DLD1 (cell line): ENCODE measurements around the gene MYBPC1.
"Not testable (repeated sequence)": the region's sequence is repeated elsewhere in the genome, so short reads cannot be mapped to it uniquely, and the experiment has no call there.

Source experiments
- in situ Hi-C: cut with HindIII; loops from 2 replicates; pipeline ENCODE4 v1.10.0; 2017; ENCODE audit warnings: low sequenced_read_pairs

Gene MYBPC1

DNA sequence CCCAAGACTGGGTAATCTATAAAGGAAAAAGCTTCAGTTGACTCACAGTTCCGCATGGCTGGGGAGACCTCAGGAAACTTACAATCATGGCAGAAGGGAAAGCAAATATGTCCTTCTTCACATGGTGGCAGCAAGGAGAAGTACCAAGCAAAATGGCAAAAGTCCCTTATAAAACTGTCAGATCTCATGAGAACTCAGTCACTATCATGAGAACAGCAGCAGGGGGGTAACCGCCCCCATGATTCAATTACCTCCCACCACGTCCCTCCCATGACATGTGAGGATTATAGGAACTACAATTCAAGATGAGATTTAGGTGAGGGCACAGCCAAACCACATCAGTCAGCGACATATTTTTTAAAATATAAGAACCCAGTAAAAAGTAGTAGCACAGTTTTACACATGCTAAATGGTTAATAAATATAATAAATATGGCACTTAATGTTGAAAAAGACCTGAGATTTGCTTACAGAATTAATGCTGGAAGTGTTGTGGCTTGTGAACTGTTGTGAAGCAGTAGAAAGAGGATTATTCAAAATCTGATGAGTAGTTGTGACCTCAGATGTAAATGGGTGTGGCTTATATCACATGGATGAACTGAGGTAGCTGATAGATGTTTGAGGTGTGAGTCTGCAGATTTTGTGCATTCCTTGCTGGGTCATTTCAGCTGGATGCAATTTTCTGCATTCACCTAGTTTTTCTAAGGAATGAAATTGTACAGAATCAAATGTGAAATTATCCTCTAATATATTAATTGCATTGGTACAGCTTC, 55.8 kb downstream of the MYBPC1 start:
- in situ Hi-C loops, result no loop called here

DNA sequence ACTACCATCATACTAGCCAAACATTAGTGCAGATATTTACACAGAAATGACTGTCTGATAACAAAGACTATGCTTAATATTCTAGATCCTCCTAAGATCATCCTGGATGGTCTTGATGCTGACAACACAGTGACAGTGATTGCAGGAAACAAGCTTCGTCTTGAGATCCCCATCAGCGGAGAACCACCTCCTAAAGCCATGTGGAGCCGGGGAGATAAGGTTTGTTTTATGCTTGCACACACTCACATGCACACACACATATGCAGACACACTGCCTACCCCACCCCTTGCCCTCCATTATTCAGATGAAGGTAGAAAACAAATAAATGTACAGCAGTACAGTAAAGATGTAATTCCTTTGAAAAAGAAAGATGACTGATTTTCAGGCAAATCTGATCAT, 58.3 kb downstream of the MYBPC1 start:
- in situ Hi-C loops, result no loop called here

DNA sequence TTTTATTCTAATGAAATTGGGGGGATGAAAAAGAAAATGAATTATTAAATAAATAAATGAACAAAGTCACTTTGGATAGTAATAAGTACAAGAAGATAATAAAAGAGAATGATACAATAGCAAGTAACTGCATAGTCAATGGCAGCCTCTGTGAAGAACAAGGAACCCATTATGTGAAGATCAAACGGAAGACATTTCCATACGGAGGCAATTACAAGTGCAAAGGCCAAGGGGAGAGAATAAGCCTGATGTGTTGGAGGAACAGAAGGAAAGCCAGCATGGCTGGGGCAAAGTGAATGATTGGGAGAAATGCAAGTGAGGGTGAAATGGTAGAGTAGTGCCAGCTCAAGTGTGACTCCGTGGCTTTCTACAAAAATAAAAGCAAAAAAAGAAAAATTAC, 58.7 kb downstream of the MYBPC1 start:
- in situ Hi-C loops, result no loop called here

DNA sequence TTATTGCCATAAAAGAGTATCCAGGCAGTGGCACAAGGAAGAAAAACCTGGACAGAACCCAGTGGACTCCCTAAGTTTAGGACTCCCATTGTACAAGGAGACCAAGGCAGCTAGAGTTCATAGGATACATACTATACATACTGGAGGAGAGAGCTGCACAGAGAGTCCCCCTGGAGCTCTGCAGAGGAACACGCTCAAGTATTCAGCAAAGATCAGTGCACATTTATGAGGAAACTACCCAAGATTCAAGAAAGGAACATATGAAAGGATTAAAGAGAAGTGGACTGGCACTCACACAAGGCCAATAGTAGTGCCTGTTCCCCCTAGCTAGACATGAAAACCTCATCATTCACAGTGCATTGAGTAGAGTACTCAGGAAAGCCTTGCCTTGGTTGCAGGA, 59.7 kb downstream of the MYBPC1 start:
- in situ Hi-C loops, result no loop called here

DNA sequence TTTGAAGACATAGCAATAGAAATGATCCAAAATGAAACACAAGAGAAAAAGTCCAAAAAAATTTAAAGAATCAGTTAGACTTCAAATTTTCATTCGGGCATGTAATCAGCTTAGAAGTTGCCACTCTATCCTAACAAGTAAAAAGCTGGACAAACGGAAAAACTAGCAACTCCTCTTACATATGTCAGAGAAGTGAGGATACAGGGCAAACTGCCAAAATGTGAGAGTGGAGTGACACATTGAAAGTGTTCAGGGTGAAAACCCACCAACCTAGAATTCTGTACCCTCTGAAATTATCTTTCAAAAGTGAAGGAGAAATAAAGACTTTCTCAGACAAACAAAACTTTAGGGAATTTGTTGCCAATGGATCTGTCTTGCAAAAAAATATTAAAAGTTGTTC, 60.6 kb downstream of the MYBPC1 start:
- in situ Hi-C loops, result no loop called here

DNA sequence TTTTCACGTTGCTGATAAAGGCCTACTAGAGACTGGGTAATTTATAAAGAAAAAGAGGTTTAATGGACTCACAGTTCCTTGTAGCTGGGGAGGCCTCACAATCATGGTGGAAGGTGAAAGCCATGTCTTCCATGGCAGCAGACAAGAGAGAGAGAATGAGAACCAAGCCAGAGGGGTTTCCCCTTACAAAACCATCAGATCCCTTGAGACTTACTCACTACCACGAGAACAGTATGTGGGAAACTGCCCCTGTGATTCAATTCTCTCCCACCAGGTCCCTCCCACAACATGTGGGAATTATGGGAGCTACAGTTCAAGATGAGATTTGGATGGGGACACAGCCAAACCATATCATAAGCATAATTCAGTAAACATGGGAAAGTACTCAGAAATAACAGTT, 65.9 kb downstream of the MYBPC1 start:
- in situ Hi-C loops, result not testable (repeated sequence)

DNA sequence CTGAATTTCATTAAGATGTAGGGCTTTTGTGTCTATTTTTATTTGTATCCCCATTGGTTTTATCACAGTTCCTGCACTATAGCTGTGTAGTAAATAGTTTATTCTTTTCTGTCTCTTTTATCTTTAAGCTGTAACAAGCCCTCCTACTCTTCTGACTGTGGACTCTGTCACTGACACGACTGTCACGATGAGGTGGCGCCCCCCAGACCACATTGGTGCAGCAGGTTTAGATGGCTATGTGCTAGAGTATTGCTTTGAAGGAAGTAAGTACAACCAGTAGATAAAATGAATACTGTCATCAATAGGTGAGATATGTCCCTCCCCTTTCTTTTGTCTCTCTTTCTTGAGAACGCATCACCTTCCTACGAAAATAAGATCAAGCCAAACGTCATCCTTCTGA, 68.5 kb downstream of the MYBPC1 start:
- in situ Hi-C loops, result no loop called here

DNA sequence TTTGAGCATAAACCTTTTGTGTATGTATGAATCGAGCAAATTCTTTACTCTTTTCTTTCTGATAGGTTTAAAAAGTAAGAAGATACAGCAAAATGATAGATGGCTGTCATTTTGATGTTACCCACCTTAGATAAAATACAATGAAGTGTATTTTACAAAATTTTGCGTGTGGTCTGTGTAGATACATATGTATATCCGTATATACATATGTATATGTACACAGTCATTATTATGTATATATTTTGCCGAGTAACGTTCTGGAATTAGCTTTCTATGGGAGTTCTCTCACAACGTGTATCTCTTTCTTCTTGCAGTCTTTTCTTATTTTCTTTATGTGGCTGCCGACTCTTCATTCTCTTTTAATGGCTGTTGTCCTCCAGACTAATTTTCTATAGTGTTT, 70.2 kb downstream of the MYBPC1 start:
- in situ Hi-C loops, result no loop called here

DNA sequence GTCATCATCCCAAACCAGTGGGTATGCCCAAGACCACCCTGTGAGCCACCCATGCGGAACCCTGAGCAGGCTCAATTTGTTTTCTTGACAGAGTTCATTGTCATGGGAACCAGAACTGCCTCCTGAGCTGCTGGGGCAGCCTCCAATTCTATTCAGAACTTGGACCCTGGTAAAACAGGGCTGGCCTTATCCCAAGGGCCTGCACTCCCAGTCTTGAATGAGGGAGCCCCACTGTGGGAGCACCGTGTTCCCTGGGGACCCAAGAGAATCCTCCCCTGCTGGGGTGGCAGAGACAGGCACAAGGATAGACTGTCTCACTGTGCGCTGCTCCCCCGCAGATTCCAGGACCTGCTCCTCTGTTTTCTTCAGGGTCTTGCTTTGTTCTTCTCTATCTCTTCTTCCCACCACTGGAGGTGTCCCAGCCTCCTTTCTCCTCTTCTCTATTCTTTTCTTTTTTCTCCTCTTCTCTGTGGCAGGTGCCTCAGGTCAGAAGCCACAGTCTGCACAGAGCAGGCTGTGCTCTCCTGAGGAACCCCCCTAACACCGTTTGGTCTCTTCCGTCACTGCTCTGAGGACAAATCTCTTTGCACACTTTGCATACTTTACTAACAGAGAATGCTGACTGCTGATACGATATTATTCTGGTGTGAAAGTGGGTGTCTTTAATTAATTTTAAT, 71.4 kb downstream of the MYBPC1 start:
- in situ Hi-C loops, result no loop called here

DNA sequence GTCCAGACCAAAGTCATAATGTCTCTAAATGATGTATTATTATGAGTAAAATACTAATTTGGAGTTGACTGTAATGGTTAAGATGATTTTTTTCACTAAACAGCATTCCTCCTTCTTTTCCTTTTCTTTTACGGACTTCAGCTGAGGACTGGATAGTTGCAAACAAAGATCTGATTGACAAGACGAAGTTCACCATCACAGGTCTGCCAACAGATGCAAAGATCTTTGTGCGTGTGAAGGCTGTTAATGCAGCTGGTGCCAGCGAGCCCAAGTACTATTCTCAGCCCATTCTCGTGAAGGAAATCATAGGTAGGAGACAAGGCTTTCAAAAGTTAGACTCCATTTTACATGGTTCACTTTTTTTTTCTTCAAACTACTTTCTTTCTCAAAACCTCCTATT, 72.8 kb downstream of the MYBPC1 start:
- in situ Hi-C loops, result no loop called here

DNA sequence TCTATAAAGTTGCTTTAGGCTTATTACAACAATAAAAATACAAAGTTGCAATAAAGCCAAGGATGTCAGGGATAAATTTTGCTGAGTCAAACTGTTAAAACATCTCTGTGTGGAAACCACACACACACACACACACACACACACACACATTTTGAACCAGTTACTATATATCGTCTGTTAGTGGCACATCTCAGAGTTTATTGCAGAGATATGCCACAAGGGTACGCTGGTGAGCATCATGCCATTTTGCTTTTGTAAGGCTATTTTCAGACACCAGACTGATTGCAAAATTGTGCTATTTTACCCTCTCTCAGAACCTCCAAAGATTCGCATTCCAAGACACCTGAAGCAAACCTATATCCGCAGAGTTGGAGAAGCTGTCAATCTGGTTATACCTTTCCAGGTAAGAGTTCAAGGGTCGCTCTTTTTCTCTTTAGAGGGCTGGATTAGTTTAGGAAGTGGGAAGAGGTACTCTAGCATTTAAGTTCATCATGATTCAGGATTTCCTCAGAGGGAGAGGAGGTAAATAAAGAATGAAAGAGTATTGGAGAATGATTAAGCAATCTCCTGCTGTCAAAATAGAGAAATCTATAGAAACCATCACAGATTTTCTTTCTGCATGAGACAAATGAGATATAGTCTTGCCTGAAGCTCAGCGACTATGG, 75.4 kb downstream of the MYBPC1 start:
- in situ Hi-C loops, result no loop called here

DNA sequence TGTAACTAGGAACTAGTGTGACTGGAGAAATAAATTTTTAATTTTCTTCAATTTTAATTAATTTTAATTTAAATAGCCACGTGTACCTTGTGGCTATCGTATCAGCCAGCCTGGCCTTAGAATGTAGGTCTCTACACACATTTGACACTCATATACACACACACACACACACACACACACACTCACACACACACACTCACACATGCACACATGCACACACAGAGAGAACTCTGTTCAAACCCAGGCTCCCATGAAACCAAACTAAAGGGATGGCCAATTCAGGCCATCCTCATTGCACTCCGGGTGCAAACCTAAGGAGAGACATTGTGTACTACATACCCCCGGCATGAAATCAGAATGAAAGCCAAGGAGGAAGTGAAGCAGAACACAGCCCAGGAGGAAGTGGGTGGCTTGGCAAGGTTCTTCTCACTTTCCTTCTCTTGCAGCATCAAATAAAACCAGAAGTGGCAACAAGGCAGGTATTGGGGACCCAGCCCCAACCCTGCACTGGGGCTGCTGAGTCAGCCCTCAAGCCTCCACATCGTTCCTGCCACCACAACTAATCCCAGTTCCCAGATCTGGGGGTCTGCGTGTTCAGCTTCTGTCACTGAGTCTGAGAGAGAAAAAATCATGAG, 76.5 kb downstream of the MYBPC1 start:
- in situ Hi-C loops, result no loop called here

DNA sequence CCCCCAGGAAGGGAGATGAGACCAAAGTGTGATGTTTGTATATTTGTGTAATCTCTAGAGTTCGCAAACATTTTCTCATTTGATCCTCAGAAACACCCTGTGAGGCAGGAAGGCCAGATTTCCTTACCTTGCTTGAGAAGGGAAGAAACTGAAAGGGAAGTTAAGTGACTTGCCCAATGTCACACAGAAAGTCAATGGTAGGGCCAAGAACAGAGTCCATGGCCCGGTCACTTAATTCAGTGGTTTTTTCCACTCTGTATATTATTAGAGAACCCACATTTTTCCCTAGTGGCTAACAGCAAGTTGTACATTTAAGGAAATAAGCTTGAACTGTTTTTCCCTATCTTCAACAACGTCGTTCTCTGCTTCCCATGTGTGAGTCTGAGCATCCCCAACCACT, 77.1 kb downstream of the MYBPC1 start:
- in situ Hi-C loops, result no loop called here

DNA sequence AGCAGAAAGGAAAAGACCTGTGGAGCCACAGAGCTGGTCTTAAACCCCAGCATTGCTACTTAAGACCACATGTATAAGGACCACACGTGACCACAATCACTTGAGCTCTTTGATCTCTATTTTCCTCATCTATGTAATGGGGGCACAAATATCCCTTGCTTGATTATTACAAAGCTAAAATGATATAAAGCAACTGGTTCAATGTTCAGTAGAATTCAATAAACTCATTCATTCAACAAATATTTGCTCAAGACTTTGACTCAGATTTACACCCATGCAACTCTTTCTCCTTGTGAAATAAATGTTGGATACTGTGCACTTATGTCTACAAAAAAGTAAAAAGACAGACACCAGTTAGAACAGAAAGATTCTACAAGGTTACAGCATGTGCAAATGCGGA, 80.8 kb downstream of the MYBPC1 start:
- in situ Hi-C loops, result no loop called here

DNA sequence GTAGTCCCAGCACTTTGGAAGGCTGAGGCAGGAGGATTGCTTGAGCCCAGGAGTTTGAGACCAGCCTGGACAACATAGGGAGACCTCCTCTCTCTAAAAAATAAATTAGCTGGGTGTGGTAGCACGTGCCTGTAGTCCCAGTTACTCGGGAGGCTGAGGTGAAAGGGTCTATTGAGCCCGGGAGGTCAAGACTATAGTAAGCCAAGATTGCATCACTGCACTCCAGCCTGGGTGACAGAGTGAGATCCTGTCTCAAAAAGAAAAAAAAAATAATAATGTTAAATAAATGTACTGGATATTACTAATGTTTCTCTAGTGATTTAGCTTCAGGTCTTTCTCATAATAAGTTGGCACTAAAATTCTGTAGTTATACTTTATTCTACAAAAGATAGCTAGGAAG, 81.7 kb downstream of the MYBPC1 start:
- in situ Hi-C loops, result not testable (repeated sequence)

DNA sequence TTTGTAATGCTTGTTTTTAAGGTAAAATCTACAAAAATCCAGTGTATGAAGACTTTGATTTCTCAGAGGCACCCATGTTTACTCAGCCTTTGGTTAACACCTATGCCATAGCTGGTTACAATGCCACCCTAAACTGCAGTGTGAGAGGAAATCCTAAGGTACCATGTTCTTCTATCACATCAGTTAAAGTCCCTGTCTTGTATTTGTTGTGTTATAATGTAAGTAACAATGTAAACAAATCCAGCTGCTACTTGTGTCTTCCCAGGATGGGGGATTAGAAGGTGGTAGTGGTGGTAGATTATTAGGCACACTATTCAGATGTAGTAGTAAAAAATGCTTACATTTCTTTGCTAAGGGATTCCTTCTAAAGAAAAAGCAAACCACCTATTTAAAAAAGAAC, 83.3 kb downstream of the MYBPC1 start:
- in situ Hi-C loops, result no loop called here

DNA sequence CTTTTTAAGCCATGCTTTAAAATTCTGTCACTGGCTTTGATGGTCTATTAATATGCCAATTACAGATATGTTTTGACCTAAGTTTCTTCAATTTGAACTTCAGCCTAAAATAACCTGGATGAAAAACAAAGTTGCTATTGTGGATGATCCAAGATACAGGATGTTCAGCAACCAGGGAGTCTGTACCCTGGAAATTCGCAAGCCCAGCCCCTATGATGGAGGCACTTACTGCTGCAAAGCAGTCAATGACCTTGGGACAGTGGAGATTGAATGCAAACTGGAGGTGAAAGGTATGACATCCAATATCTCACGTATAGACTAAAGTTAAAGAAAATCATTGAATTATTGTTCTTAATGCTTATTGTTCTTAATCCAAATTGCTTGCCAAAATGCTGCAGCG, 85.5 kb downstream of the MYBPC1 start:
- in situ Hi-C loops, result no loop called here

DNA sequence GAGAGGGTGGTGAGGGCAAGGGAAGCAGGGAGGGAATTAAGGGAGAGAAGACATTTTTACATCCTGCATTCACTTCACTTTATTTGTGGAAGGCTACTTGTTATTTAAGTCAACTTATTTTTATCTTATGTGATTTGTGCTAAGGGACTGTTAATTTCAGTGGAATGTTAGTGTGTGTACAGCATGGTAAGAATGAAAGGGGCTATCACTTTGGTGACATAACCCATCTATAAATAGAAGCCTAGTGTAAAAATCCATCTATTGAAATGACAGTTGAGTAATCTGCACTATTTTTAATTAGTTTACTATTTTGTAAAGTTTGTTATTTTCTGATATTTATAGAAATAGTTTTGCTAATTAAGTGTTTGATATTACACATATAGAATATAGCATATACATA, 85.9 kb downstream of the MYBPC1 start:
- in situ Hi-C loops, result no loop called here

DNA sequence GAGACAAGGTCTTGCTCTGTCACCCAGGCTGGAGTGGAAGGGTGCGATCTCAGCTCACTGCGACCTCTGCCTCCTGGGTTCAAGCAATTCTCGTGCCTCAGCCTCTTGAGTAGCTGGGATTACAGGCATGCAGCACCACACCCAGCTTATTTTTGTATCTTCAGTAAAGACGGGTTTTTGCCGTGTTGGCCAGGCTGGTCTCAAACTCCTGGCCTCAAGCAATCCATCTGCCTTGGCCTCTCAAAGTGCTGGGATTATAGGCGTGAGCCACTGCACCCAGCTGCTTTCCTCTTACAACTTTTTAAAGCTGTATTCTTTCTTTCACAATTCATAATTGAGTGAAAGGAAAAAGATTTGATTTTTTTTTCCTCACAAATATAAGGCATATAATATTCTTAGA, 86.9 kb downstream of the MYBPC1 start:
- in situ Hi-C loops, result not testable (repeated sequence)

DNA sequence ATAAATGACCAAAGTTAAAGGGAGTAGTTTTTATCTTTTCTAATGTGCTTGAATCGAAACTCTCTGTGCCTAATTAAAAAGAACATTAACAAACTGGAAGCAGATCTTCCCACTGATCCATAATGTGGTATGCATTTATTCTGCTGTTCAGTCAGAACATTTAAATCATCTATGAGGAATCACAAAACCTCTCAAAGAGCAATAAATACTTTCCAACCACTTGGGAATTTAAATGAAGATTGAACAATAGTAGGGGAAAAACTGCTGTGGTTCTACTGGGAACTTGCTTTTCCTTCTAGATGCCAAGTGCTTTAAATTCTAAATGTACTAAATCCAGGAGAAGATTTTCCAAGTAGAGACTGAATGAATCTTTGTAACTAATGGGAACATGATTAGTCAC, 90.3 kb downstream of the MYBPC1 start:
- in situ Hi-C loops, result no loop called here

DNA sequence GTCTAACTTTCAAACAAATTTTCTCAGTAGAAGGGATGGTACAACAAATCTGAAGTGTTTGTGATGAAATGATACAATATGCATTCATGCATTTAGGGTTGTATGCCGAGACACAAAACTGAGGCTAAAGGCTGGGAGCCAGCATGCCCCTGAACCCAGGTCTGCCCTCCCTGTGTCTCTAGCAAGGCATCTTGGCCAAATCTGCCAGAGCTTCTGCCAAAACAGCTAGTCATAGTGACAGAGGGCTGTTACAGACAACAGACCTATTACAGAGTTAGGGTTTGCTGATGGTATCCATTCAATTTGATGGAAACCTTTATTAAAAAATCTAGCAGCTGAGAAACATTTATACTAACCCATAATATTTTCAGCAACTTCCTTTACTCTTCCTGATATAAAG, 91.4 kb downstream of the MYBPC1 start:
- in situ Hi-C loops, result no loop called here
